ENCODE data around the gene CDC73. TPM values are rescaled to one million over a fixed set of nuclear protein-coding genes. Genes with fewer than 3 reads are reported as not detected.

Gene CDC73
- total RNA-seq, 2 experiments from 2014 or later, result 12.9 to 50.0 TPM

GRCh38 chr1:193189442-193190095 lies 67.7 kb downstream of the CDC73 start:
- no TSS peak for BruUV-seq (replicated peaks)
- CTCF ChIA-PET (ENCODE audit: unreplicated experiment), result no interaction called here
- no peak overlapping the region for H3K27ac ChIP-seq (ENCODE audit: low read depth, low read length, poor library complexity, severe bottlenecking)
- H3K9me2 ChIP-seq (ENCODE audit: insufficient read depth, low read length), result no peaks in the 10 kb centered on the region
- H3K4me3 ChIP-seq (ENCODE audit: low read depth, low read length, poor library complexity, severe bottlenecking), result no peak overlapping the region
- TF ChIP-seq EZH2phosphoT487 (IDR thresholded peaks at IDR 0.05; ENCODE audit: borderline replicate concordance, low read depth, low read length) (no peak), CTCF (conservative IDR thresholded peaks at IDR 0.05; ENCODE audit: low read length) (no peak)
- peaks cover 33% of the 10 kb centered on the region for H3K36me3 ChIP-seq (ENCODE audit: insufficient read depth, low read length)
- peaks cover 14% of the 10 kb centered on the region for H3K9me3 ChIP-seq (ENCODE audit: low read length)
- peaks cover 19% of the 10 kb centered on the region; the same call in 1 of the 2 replicates for H3K79me2 ChIP-seq (ENCODE audit: insufficient read depth, low read depth, low read length)
- no peaks in the 10 kb centered on the region for H3K4me1 ChIP-seq (ENCODE audit: insufficient read depth, low read length, poor library complexity, severe bottlenecking)
- intact Hi-C loops (cut with micrococcal nuclease; ENCODE audit: unreplicated experiment), result no loop called here
- no peaks in the 10 kb centered on the region for H4K20me1 ChIP-seq (ENCODE audit: insufficient read depth, low read length)
- POLR2A ChIA-PET, result interaction anchor here (0.6 to 1.0 kb wide), 2 partner anchors 12 to 394 kb away, joined by 3 to 6 read pairs; no protein-coding TSS in a partner anchor
- H2AFZ ChIP-seq (ENCODE audit: low read length), result no peak overlapping the region
- no peak for DNase-seq (ENCODE audit: low spot score)
- H3K4me2 ChIP-seq (ENCODE audit: low read length), result no peak overlapping the region

- peaks cover 19% of the 10 kb centered on the region; the same call in 1 of the 2 replicates for H3K79me2 ChIP-seq (ENCODE audit: insufficient read depth, low read depth, low read length)
- H3K36me3 ChIP-seq (ENCODE audit: insufficient read depth, low read length), result peaks cover 33% of the 10 kb centered on the region
- H3K4me1 ChIP-seq (ENCODE audit: insufficient read depth, low read length, poor library complexity, severe bottlenecking), result no peaks in the 10 kb centered on the region
- H3K27ac ChIP-seq (ENCODE audit: low read depth, low read length, poor library complexity, severe bottlenecking), result no peak overlapping the region
- H3K4me3 ChIP-seq (ENCODE audit: low read depth, low read length, poor library complexity, severe bottlenecking), result no peak overlapping the region
- POLR2A ChIA-PET, result interaction anchor here (0.6 to 1.0 kb wide), 2 partner anchors 11 to 53 kb away, joined by 3 read pairs; no protein-coding TSS in a partner anchor
- intact Hi-C loops (cut with micrococcal nuclease; ENCODE audit: unreplicated experiment), result no loop called here
- no peak overlapping the region for H2AFZ ChIP-seq (ENCODE audit: low read length)
- DNase-seq (ENCODE audit: low spot score), result no peak
- TF ChIP-seq CTCF (conservative IDR thresholded peaks at IDR 0.05; ENCODE audit: low read length), result no peak
- no peak for TF ChIP-seq EZH2phosphoT487 (IDR thresholded peaks at IDR 0.05; ENCODE audit: borderline replicate concordance, low read depth, low read length)
- H3K9me3 ChIP-seq (ENCODE audit: low read length), result peaks cover 14% of the 10 kb centered on the region
- BruUV-seq (replicated peaks), result no TSS peak
- CTCF ChIA-PET (ENCODE audit: unreplicated experiment), result interaction anchor here (0.5 kb wide), 1 partner anchor 272 kb away, joined by 3 read pairs; no protein-coding TSS in a partner anchor
- no peaks in the 10 kb centered on the region for H3K9me2 ChIP-seq (ENCODE audit: insufficient read depth, low read length)
- H4K20me1 ChIP-seq (ENCODE audit: insufficient read depth, low read length), result no peaks in the 10 kb centered on the region
- H3K4me2 ChIP-seq (ENCODE audit: low read length), result no peak overlapping the region
Measured at GRCh38 chr1:193190096-193190744, 68.4 kb downstream of the CDC73 start.

- ChIA-PET POLR2A (interaction anchor here (0.5 kb wide), 1 partner anchor 664 kb away, joined by 3 read pairs; no protein-coding TSS in a partner anchor), CTCF (ENCODE audit: unreplicated experiment) (no interaction called here)
- TF ChIP-seq EZH2phosphoT487 (IDR thresholded peaks at IDR 0.05; ENCODE audit: borderline replicate concordance, low read depth, low read length), result no peak
- no peak for TF ChIP-seq CTCF (conservative IDR thresholded peaks at IDR 0.05; ENCODE audit: low read length)
- intact Hi-C loops (cut with micrococcal nuclease; ENCODE audit: unreplicated experiment), result no loop called here
- Histone ChIP-seq H3K4me2 (ENCODE audit: low read length) (no peak overlapping the region), H3K27ac (ENCODE audit: low read depth, low read length, poor library complexity, severe bottlenecking) (no peak overlapping the region), H3K79me2 (ENCODE audit: insufficient read depth, low read depth, low read length) (peaks cover 26% of the 10 kb centered on the region; the same call in 1 of the 2 replicates), H3K9me2 (ENCODE audit: insufficient read depth, low read length) (no peaks in the 10 kb centered on the region), H3K9me3 (ENCODE audit: low read length) (peaks cover 14% of the 10 kb centered on the region), H3K4me1 (ENCODE audit: insufficient read depth, low read length, poor library complexity, severe bottlenecking) (no peaks in the 10 kb centered on the region), H3K4me3 (ENCODE audit: low read depth, low read length, poor library complexity, severe bottlenecking) (no peak overlapping the region), H2AFZ (ENCODE audit: low read length) (no peak overlapping the region), H4K20me1 (ENCODE audit: insufficient read depth, low read length) (no peaks in the 10 kb centered on the region), H3K36me3 (ENCODE audit: insufficient read depth, low read length) (peaks cover 33% of the 10 kb centered on the region)
- no peak for DNase-seq (ENCODE audit: low spot score)
- BruUV-seq (replicated peaks), result no TSS peak
Measured at GRCh38 chr1:193192586-193192985, 70.8 kb downstream of the CDC73 start.
